B cell (primary cell): ENCODE measurements around the gene GPR146. TPM values are rescaled to one million over a fixed set of nuclear protein-coding genes. Genes with fewer than 3 reads are reported as not detected.

ENCODE experiments used
- ATAC-seq: fragments of 200-7000 bp; cut with Tn5 transposase; one replicate; pipeline ENCODE4 v1.10.0; 2021; ENCODE audit warnings: low read depth, mild to moderate bottlenecking, moderate number of reproducible peaks, moderate library complexity
- CTCF ChIA-PET: fragments of 350-600 bp; sonication (Branson Sonifier 250); formaldehyde crosslinking; loops from one replicate; lab custom pipeline; 2021; ENCODE audit warnings: antibody characterized with exemption, inconsistent platforms; lab: Charles Lee
- POLR2A ChIA-PET: fragments of 350-600 bp; sonication (Branson Sonifier 250); formaldehyde crosslinking; loops from one replicate; lab custom pipeline; 2021; ENCODE audit warnings: antibody characterized with exemption; lab: Charles Lee
- DNase-seq: peaks from one replicate; pipeline ENCODE4 v3.0.0; 2013
- H2AFZ ChIP-seq: 2 replicates; pipeline ENCODE4 v1.6.1; 2012; ENCODE audit warnings: mild to moderate bottlenecking, low read depth, low read length; ENCODE audit not compliant: insufficient read depth, poor library complexity, severe bottlenecking
- H3K27ac ChIP-seq, 2 donors: 1 replicate in 1 of 2; 2 replicates in 1 of 2; pipeline ENCODE4 v1.5.1; 2012 to 2013; ENCODE audit warnings: low read length in 2 of 2, mild to moderate bottlenecking in 2 of 2, moderate library complexity in 1 of 2
- H3K27me3 ChIP-seq, 4 experiments: fragments of 200-600 bp in 1 of 4; sonication (generic) in 1 of 4; replicated peaks in 1 of 4; 1 replicate in 2 of 4; 2 replicates in 2 of 4; pipeline versions ENCODE4 v1.6.1 to v1.7.0; 2013 to 2016; ENCODE audit warnings: low read length in 3 of 4, mild to moderate bottlenecking in 2 of 4, mixed read lengths in 1 of 4, moderate library complexity in 1 of 4; ENCODE audit not compliant: insufficient read depth in 4 of 4, control insufficient read depth in 3 of 4; ENCODE audit errors: control extremely low read depth in 1 of 4
- H3K36me3 ChIP-seq, 2 experiments: replicated peaks in 1 of 2; 1 replicate in 1 of 2; 2 replicates in 1 of 2; pipeline versions ENCODE4 v1.6.1 to v1.7.1; 2013; ENCODE audit warnings: low read length in 1 of 2; ENCODE audit not compliant: insufficient read depth in 2 of 2, control insufficient read depth in 1 of 2; ENCODE audit errors: control extremely low read depth in 1 of 2, extremely low read depth in 1 of 2
- H3K4me1 ChIP-seq, 2 donors: fragments of 200-600 bp in 1 of 2; sonication (generic) in 1 of 2; 1 replicate in 1 of 2; 2 replicates in 1 of 2; pipeline versions ENCODE4 v1.5.1 to v1.6.1; 2013 to 2017; ENCODE audit warnings: low read length in 2 of 2; ENCODE audit not compliant: control insufficient read depth in 2 of 2, insufficient read depth in 2 of 2
- H3K4me2 ChIP-seq: replicated peaks from 2 replicates; pipeline ENCODE3; 2012; ENCODE audit warnings: mild to moderate bottlenecking, low read depth, low read length; ENCODE audit not compliant: poor library complexity, severe bottlenecking
- H3K4me3 ChIP-seq, 5 experiments: fragments of 200-600 bp in 1 of 5; sonication (generic) in 1 of 5; 1 replicate in 3 of 5; 2 replicates in 2 of 5; pipeline versions ENCODE4 v1.5.1 to v1.7.0; 2011 to 2016; ENCODE audit warnings: low read length in 4 of 5, mild to moderate bottlenecking in 4 of 5, low read depth in 2 of 5, control low read depth in 1 of 5, moderate library complexity in 1 of 5; ENCODE audit not compliant: insufficient read depth in 1 of 5; ENCODE audit errors: control extremely low read depth in 1 of 5, extremely low read depth in 1 of 5
- H3K79me2 ChIP-seq: fragments of 200-600 bp; sonication (generic); one replicate; pipeline ENCODE4 v1.6.0; 2016; ENCODE audit warnings: low read length; ENCODE audit not compliant: control insufficient read depth, insufficient read depth
- H3K9ac ChIP-seq: fragments of 200-600 bp; sonication (generic); 2 replicates; pipeline ENCODE4 v1.6.1; 2017; ENCODE audit warnings: mild to moderate bottlenecking, low read length, moderate library complexity
- H3K9me3 ChIP-seq, 3 donors: one replicate each; pipeline versions ENCODE4 v1.6.1 to v1.7.1; 2013; ENCODE audit warnings: low read length in 2 of 3; ENCODE audit not compliant: control insufficient read depth in 2 of 3, insufficient read depth in 1 of 3; ENCODE audit errors: control extremely low read depth in 1 of 3
- H4K20me1 ChIP-seq: 2 replicates; pipeline ENCODE4 v1.6.0; 2012; ENCODE audit warnings: mild to moderate bottlenecking, low read length; ENCODE audit not compliant: insufficient read depth, control insufficient read depth, poor library complexity, severe bottlenecking
- H3K27ac Mint-ChIP-seq: one replicate; pipeline ENCODE4 v1.8.0; 2021; ENCODE audit warnings: mixed read lengths
- H3K27me3 Mint-ChIP-seq: one replicate; pipeline ENCODE4 v1.8.0; 2021; ENCODE audit warnings: mixed read lengths
- H3K4me1 Mint-ChIP-seq: one replicate; pipeline ENCODE4 v1.8.0; 2021; ENCODE audit warnings: mixed read lengths
- H3K4me3 Mint-ChIP-seq: one replicate; pipeline ENCODE4 v1.8.0; 2021; ENCODE audit warnings: mixed read lengths
- H3K9me3 Mint-ChIP-seq: one replicate; pipeline ENCODE4 v1.8.0; 2022; ENCODE audit warnings: mixed read lengths; ENCODE audit not compliant: insufficient read depth
- CTCF ChIP-seq: fragments of 200-600 bp; IDR thresholded peaks from one replicate; pipeline ENCODE4 v1.8.0; 2022; ENCODE audit warnings: antibody characterized with exemption, mild to moderate bottlenecking
- EZH2 ChIP-seq: IDR thresholded peaks from 2 replicates; pipeline ENCODE4 v1.6.1; 2012; ENCODE audit warnings: borderline replicate concordance, low read depth, mild to moderate bottlenecking, moderate library complexity, low read length; ENCODE audit not compliant: insufficient read depth, poor library complexity, severe bottlenecking
- WGBS: methylation state at CpG from one replicate; pipeline ENCODE4 v1.1.5; 2013; ENCODE audit warnings: missing lambda C conversion rate; ENCODE audit not compliant: insufficient coverage; 5-methylcytosine and 5-hydroxymethylcytosine counted together
- intact Hi-C: fragments of 100-400 bp; cut with micrococcal nuclease; formaldehyde crosslinking; loops from one replicate; pipeline ENCODE4 v1.10.0; 2022
- polyA plus RNA-seq: library from polyadenylated mRNA; depleted of rRNA; stranded (reverse); fragments of >200 nt; gene quantifications from 2 replicates; pipeline ENCODE4 v1.2.3, GENCODE V29; 2012
- total RNA-seq, 2 donors: library from RNA; stranded (reverse); fragments of 120-200 nt in 1 of 2; gene quantifications; 1 replicate in 1 of 2; 2 replicates in 1 of 2; pipeline versions ENCODE4 v1.2.3 to v1.2.4, GENCODE V29; 2013 to 2022

The GPR146 gene
- total and polyA plus RNA-seq, 2 donors (not counting 1 experiment from before 2014, with no cell fraction given) = 4.2 to 45.4 TPM

- Histone ChIP-seq H3K36me3 (no peaks in the 10 kb centered on the region), H3K79me2 (peaks cover 13% of the 10 kb centered on the region), H3K27me3 (peaks cover 0 to 49% (median 12%) of the 10 kb centered on the region in 4 experiments), H3K9ac (no peak overlapping the region), H4K20me1 (peaks cover 31% of the 10 kb centered on the region), H2AFZ (no peak overlapping the region), H3K4me2 (no peak overlapping the region), H3K4me3 (no peak overlapping the region), H3K27ac (no peak overlapping the region), H3K9me3 (peaks cover 0 to 11% (median 0%) of the 10 kb centered on the region in 3 donors), H3K4me1 (peaks cover 21 to 30% of the 10 kb centered on the region in 2 donors)
- ATAC-seq (no peak), DNase-seq (no peak)
- CTCF ChIA-PET = interaction anchor here (1.0 to 3.5 kb wide), 4 partner anchors 9 to 60 kb away, joined by 3 to 17 read pairs (median 6); no protein-coding TSS in a partner anchor
- H3K4me1 Mint-ChIP-seq = peaks cover 28% of the 10 kb centered on the region
- H3K4me3 Mint-ChIP-seq = no peak overlapping the region
- H3K27ac Mint-ChIP-seq = no peak overlapping the region
- no peaks in the 10 kb centered on the region for H3K9me3 Mint-ChIP-seq
- TF ChIP-seq EZH2 (no peak), CTCF (no peak)
- intact Hi-C loops = no loop called here
- WGBS = 90% methylated on average over 19 of the region's 20 CpGs
- peaks cover 14% of the 10 kb centered on the region for H3K27me3 Mint-ChIP-seq
- POLR2A ChIA-PET = no interaction called here
These were observed 7.9 kb downstream of the GPR146 start for GRCh38 chr7:1052031-1052818.

GRCh38 chr7:1053002-1053411 is 8.7 kb downstream of the GPR146 start:
- peaks cover 21 to 30% of the 10 kb centered on the region in 2 donors for H3K4me1 ChIP-seq
- no peak overlapping the region for H3K9ac ChIP-seq
- peaks cover 13% of the 10 kb centered on the region for H3K27me3 Mint-ChIP-seq
- DNase-seq (no peak), ATAC-seq (no peak)
- H3K27me3 ChIP-seq = peaks cover 0 to 49% (median 12%) of the 10 kb centered on the region in 4 experiments
- H3K4me1 Mint-ChIP-seq = peaks cover 25% of the 10 kb centered on the region
- H3K36me3 ChIP-seq = no peaks in the 10 kb centered on the region
- H3K4me2 ChIP-seq = no peak overlapping the region
- no peak overlapping the region for H3K27ac ChIP-seq
- CTCF ChIA-PET = interaction anchor here (1.0 to 16.5 kb wide), 2 partner anchors 9 to 57 kb away, joined by 3 to 496 read pairs; no protein-coding TSS in a partner anchor
- 77% methylated on average over 17 of the region's 17 CpGs for WGBS
- no peaks in the 10 kb centered on the region for H3K9me3 Mint-ChIP-seq
- peaks cover 0 to 11% (median 0%) of the 10 kb centered on the region in 3 donors for H3K9me3 ChIP-seq
- no peak overlapping the region for H3K4me3 Mint-ChIP-seq
- intact Hi-C loops = no loop called here
- peaks cover 31% of the 10 kb centered on the region for H4K20me1 ChIP-seq
- H2AFZ ChIP-seq = no peak overlapping the region
- H3K79me2 ChIP-seq = peaks cover 12% of the 10 kb centered on the region
- no peak overlapping the region for H3K4me3 ChIP-seq
- H3K27ac Mint-ChIP-seq = no peak overlapping the region
- TF ChIP-seq CTCF = no peak
- TF ChIP-seq EZH2 = no peak
- POLR2A ChIA-PET = no interaction called here
